Effector CD4-positive, alpha-beta T cell (primary cell): ENCODE results near the gene CFAP97D2.
A peak's percentile ranks its signal among the peaks of the same experiment; 100 is the strongest.
"Not testable (repeated sequence)": the region's sequence is repeated elsewhere in the genome, so short reads cannot be mapped to it uniquely, and the experiment has no call there.

ENCODE experiments used
- DNase-seq: peaks from one replicate; pipeline ENCODE4 v3.0.0-alpha.2; 2020

CFAP97D2 gene

DNA sequence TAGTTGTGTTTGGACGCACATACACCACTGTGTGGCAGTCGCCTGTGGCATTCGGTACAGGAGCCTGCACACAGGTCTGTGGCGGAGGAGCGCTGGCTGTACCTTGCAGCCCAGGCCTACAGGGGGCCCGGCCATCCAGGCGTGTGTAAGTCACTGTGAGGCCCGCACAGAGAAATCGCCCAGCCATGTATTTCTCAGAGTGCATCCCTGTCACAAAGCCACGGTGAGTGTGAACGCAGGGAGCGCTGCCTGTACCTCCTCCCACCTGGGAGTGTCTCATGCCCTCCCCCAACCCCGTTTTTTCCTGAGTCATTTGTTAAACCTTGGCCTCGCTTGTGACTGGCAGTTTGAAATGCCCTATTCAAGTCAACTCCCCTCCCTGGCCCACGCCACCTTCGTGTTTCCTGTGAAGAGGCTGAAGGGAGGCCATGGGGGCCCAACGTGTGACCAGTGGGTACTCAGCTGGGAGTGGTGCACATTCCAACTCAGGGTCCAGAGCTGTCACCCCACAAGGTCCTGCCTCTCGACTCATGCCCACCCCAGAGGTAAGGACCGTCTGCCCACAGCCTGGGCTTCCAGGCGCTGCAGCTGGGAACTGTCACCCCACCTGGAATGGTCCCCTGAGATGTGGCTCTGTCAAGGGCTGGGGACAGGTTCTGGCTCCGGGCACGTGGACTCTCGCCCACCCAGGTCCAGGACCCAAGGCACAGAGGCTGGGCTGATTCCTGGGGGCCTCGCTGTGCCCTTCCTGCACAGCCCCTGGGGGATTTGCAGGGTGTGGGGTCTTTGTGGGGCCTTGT lies 35.1 kb upstream of the CFAP97D2 start:
- DNase-seq = peak; percentile 35

DNA sequence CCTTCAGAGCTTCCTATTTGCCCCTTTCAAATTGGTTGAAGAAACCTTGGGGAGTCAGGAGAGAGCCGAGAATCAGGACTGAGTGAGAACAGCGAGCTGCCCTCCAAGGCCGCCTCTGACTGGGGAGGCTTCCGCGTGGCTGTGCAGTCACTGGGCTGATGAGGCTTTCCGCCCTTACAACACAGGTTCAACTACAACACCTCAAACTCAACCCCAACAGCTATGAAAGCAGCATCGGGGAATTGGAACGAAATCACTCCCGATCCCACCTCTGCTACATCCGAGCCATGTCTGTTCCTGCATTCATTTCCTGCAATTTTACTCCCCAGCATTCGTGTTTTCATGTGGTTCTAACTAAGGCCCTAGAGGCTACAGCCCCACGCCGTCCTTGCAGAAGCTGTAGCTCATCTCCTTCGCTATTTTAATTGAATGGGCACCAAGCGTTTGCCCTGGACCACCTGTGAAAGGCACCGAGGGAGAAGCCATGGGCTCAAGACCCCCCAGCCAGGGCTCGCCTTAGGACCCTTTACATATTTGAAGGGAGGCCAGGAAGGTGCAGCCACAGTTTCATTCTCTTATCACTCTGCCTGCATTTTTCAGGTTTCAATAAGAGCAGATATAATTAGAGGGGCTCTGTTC lies 34.3 kb upstream of the CFAP97D2 start:
- no peak for DNase-seq

- DNase-seq = no peak
Measured at GRCh38 chr13:114145256-114145655, 33.8 kb upstream of the CFAP97D2 start.

- DNase-seq = no peak
Measured at GRCh38 chr13:114145722-114146121, 33.3 kb upstream of the CFAP97D2 start.

- DNase-seq = no peak
Measured at GRCh38 chr13:114146173-114146572, 32.9 kb upstream of the CFAP97D2 start.

DNA sequence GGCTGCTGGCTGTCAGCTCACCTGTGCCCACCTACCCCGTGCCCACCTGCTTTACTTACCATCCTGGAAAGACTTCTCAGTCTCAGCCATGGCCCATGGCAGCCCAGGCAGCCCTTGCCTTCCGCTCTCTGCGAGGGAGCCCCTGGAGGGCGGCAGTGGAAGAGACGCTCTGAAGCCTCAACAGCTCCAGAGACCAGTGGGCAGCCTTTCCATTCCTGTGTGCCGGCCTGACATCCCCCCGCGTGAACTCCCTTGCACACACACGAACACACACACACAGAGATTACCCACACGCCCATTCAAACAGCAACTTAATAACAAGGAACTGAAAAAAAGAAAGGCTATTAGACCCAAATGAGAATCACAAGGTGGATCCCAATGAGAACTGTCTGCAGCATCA lies 32.4 kb upstream of the CFAP97D2 start:
- no peak for DNase-seq

DNA sequence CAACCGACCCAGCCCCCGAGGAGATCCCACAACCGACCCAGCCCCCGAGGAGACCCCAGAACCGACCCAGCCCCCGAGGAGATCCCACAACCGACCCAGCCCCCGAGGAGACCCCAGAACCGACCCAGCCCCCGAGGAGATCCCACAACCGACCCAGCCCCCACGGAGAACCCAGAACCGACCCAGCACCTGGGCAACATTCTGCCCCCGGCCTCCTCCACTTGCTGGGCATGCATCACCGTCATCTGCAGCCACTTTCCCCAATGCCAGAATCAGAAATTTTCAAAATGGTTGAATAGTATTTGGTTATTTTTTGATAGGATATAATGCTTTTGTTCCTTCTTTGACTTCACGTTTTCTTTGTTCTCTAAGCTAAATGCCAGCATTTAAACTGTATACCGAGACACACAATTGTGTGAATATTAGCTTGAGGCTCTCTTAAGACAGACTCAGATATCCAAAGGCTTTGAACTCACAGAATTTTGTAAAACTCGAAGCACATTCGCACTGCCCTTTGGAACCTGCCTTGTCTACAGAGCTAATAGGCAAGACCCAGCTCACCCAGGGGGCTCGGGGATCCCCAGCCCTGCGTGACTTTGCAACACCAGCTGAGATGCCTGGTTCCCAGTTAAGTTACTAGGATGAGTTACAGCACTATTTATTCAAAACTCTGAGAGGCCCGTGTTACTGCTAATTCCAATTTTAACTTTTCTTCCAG lies 31.1 kb upstream of the CFAP97D2 start:
- no peak for DNase-seq

GRCh38 chr13:114148521-114148855 lies 30.6 kb upstream of the CFAP97D2 start:
- DNase-seq = peak; percentile 83

GRCh38 chr13:114148886-114149285 lies 30.2 kb upstream of the CFAP97D2 start:
- not testable (repeated sequence) for DNase-seq

DNA sequence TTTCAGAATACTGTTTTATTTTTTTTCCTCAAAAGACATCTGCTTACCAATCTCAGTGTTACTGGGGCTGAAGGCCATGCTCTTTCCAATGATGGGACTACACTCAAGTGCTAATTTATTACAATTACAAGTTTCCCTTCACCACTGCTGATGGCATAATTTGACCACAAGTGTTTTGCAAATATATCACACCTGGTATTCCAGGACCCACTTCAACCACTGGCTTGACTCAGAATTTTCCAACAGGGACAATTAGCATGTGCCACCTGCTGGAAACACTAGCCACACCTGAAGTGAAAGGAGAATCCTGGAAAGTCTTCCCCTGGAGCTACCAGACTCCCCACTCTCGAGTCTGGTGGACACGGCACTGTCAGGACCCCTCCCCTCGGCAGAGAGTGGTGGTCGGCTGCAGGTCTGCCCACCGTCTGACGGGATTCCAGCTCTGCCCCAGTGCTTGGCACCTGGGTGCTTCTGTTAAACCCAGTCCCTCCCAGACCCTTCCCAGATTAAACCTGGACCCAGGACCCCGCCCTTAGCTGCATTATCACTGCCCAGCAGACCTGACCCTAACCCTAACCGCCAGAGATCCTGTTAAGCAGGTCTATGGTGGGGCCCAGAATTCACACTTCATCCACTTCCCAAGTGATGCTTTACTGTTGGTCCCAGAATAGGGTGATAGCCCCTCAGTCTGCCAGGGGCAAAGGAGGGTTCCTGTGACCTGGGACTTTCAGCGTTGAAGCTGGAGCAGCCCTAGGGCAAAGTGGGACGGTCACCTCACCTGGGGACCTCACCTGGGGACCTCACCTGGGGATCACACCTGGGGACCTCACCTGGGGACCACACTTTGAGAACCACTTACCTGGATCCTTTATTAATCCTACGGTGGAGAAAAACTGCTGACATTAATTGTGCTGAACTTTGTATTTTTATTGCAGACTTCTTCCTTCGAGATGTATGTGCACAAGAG lies 29.0 kb upstream of the CFAP97D2 start:
- no peak for DNase-seq

GRCh38 chr13:114151031-114151430 lies 28.0 kb upstream of the CFAP97D2 start:
- no peak for DNase-seq

GRCh38 chr13:114151565-114152284 lies 27.3 kb upstream of the CFAP97D2 start:
- DNase-seq = no peak

- DNase-seq = no peak
Measured at GRCh38 chr13:114152285-114152645, 26.8 kb upstream of the CFAP97D2 start.

GRCh38 chr13:114152831-114153371 lies 26.2 kb upstream of the CFAP97D2 start:
- DNase-seq = no peak

- no peak for DNase-seq
Measured at GRCh38 chr13:114153485-114154080, 25.5 kb upstream of the CFAP97D2 start.

DNA sequence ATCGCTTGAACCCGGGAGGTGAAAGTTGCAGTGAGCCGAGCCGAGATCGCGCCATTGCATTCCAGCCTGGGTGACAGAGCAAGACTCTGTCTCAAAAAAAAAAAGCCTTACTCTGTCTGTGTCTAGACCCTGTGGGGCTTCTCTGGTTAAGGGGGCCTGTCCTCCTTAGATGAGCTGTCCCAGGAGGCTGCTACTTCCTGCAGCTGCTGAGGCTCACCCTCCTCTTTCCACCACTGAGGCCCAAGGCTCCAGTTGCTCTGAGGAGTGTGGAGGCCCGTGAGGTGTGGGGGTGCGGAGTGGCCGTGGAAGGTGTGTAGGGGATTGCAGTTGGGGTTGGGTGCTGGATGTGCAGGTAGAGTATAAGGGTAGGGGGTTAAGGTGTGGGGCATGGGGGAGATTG lies 24.6 kb upstream of the CFAP97D2 start:
- no peak for DNase-seq

DNA sequence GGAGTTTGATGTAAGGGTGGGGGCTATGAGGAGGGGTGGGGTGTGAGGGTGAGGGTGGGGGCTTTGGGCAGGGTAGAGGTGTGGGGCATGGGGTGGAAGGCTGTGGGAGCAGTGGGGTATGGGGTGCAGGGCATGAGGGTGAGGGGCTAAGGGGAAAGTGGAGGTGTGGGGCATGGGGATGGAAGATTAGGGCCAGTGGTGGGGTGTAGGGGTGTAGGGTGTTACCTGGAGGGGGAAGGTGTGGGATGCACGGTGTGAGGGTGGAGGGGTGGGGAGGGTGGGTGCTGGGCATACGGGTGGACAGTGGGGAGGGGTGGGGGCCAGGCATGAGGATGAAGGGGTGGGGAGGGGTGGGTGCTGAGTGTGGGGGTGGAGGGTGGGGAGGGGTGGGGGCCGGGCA lies 23.7 kb upstream of the CFAP97D2 start:
- DNase-seq = no peak

DNA sequence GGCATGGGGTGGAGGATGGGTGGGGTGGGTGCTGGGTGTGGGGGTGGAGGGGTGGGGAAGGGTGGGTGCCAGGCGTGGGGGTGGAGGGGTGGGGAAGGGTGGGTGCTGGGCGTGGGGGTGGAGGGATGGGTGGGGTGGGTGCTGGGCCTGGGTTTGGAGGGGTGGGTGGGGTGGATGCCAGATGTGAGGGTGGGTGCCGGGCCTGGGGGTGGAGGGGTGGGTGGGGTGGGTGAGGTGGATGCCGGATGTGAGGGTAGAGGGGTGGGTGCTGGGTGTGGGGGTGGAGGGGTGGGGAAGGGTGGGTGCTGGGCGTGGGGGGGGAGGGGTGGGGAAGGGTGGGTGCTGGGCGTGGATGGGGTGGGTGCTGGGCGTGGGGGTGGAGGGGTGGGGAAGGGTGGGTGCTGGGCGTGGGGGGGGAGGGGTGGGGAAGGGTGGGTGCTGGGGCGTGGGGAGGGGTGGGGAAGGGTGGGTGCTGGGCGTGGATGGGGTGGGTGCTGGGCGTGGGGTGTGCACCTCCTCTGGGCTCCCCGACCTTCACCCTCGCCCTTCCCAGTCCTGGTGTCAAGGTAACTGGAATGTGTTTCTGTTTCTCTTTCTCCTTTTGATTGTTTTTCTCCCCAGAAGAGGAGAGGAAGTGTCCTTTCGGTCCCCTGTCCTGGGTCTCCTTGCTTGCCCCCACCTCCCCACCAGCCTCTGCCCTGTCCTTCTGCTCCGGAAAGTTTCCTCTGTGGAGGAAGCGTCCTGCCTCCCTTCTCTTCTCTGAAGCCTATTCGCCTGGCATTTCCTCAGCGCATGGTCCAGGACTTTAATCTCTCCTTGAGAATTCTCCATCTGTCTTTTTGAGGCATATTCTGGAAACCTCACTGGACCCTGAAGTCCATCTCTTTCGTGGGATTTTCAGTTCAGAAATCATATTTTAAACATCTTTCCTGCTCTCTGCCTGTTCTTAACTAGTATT lies 22.9 kb upstream of the CFAP97D2 start:
- DNase-seq = no peak

DNA sequence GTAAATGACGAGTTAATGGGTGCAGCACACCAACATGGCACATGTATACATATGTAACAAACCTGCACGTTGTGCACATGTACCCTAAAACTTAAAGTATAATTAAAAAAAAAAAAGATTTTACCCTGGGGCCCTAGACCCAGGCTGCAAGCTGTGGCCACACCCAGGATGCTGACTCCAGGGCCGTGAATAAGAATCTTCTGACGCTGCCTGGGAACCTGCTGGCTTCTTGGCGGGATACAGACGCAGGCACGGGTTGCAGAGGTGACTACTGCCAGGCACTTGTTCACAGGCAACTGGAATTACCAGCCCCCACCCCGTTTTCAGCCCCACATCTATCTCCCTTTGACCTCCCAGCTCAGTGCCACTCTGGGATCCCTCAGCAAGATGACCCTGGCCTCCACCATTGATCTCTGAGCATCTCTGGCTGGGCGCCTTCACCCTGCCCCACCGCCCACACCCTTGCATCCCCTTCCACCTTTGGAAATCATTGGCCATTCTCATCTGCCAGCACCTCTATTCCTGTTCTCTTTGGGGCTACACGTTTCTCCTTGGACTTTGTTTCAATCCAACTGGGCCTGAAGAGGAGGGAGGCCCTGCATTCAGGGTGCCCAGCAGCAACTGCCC lies 21.1 kb upstream of the CFAP97D2 start:
- DNase-seq = no peak
